GM19328 (cell line): ENCODE measurements around the gene ST13.
"Not testable (repeated sequence)": the region's sequence is repeated elsewhere in the genome, so short reads cannot be mapped to it uniquely, and the experiment has no call there.

Experiments used
- ATAC-seq: cut with Tn5 transposase; IDR thresholded peaks from one replicate; pipeline ENCODE4 v1.9.1; 2021; ENCODE audit warnings: mild to moderate bottlenecking, moderate library complexity; ENCODE audit not compliant: unreplicated experiment

The ST13 gene

DNA sequence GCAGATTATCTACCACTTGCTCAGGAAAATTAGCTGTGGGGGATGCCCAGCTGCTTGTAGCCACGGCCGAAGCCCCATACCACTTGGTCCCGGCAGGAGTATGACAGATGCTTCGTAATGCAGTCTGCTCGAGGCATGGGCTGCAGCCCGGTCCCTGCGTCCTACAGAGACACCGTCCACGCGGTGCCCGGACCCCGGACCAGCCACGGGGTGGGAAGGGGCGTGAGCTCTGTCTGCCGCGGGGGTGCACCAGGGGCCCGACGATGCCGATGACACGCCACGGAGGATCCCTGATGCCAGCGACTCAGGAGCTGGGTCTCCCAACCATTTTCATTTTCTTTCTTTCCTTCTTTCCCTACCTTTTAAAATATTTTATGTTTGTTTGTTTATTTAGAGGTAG, 67.3 kb downstream of the ST13 start:
- no peak for ATAC-seq

DNA sequence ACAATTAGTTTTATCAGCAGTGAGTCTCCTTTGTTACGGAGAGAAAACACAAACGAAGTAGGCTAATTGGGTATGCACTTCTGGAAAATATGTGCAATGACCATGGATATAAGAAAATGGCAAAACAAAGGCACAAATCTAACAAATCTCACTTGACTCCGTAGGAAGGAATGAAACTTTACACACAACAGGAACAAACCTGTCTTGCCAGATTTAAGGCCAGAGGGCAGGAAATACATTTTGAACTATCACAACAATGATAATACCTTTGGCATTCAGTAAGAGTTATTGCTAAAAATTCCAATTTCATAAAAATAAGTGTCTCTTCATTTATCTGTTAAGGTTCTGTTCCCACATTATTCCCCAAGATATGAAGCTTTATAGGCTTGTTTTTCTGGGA, 73.9 kb downstream of the ST13 start:
- no peak for ATAC-seq

DNA sequence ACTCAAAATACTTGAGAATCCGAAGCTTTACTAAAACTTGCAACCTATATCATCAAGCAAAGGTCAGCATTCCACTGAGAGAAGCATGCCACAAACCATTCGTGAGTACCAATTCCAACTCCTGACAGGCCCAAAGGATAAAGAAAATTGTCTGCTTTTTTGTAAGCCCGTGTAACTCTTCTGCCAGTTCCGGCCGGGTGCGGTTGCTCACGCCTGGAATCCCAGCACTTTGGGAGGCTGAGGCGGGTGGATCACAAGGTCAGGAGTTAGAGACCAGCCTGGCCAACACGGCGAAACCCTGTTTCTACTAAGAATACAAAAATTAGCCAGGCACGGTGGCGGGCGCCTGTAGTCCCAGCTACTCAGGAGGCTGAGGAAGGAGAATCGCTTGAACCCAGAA, 74.7 kb downstream of the ST13 start:
- ATAC-seq: not testable (repeated sequence)
